ENCODE data around the gene AHDC1.

Gene AHDC1

GRCh38 chr1:27552911-27553420 lies 51.0 kb downstream of the AHDC1 start:
- no peaks in the 10 kb centered on the region for H3K27me3 ChIP-seq (ENCODE audit: control insufficient read depth, low read length)
- H3K27ac ChIP-seq (ENCODE audit: low read depth, low read length): no peak overlapping the region
- no peak overlapping the region for H3K4me2 ChIP-seq (ENCODE audit: low read length)
- H3F3A ChIP-seq (ENCODE audit: control insufficient read depth, insufficient read depth): peaks cover 6% of the 10 kb centered on the region
- H3K36me3 ChIP-seq (ENCODE audit: control insufficient read depth, low read length): no peaks in the 10 kb centered on the region
- no peaks in the 10 kb centered on the region for H3K9me3 ChIP-seq (ENCODE audit: control insufficient read depth, insufficient read depth, low read length)
- H3K9me2 ChIP-seq (replicated peaks; ENCODE audit: control insufficient read depth, low read length): no peaks in the 10 kb centered on the region
- H3K4me1 ChIP-seq (ENCODE audit: control insufficient read depth, low read length): peaks cover 42% of the 10 kb centered on the region
- peaks cover 3% of the 10 kb centered on the region; the same call in 1 of the 2 replicates for H4K20me1 ChIP-seq (ENCODE audit: control insufficient read depth, insufficient read depth, low read depth, low read length)
- no peak overlapping the region for H3K4me3 ChIP-seq (ENCODE audit: low read length)
- H3K79me2 ChIP-seq (ENCODE audit: control insufficient read depth, low read length): no peaks in the 10 kb centered on the region
- peak; percentile 14 for TF ChIP-seq CTCF (IDR thresholded peaks at IDR 0.05; ENCODE audit: low read depth, low read length, poor library complexity, severe bottlenecking)
- TF ChIP-seq EZH2phosphoT487 (IDR thresholded peaks at IDR 0.05; ENCODE audit: borderline replicate concordance, low read length): no peak

GRCh38 chr1:27551953-27552312 lies 52.0 kb downstream of the AHDC1 start:
- TF ChIP-seq CTCF (IDR thresholded peaks at IDR 0.05; ENCODE audit: low read depth, low read length, poor library complexity, severe bottlenecking) (no peak), EZH2phosphoT487 (IDR thresholded peaks at IDR 0.05; ENCODE audit: borderline replicate concordance, low read length) (no peak)
- H3K27me3 ChIP-seq (ENCODE audit: control insufficient read depth, low read length): no peaks in the 10 kb centered on the region
- no peaks in the 10 kb centered on the region for H3K9me2 ChIP-seq (replicated peaks; ENCODE audit: control insufficient read depth, low read length)
- no peaks in the 10 kb centered on the region for H3K79me2 ChIP-seq (ENCODE audit: control insufficient read depth, low read length)
- no peaks in the 10 kb centered on the region for H3K36me3 ChIP-seq (ENCODE audit: control insufficient read depth, low read length)
- H3K4me2 ChIP-seq (ENCODE audit: low read length): no peak overlapping the region
- no peak overlapping the region for H3K27ac ChIP-seq (ENCODE audit: low read depth, low read length)
- H3K9me3 ChIP-seq (ENCODE audit: control insufficient read depth, insufficient read depth, low read length): no peaks in the 10 kb centered on the region
- peaks cover 6% of the 10 kb centered on the region for H3F3A ChIP-seq (ENCODE audit: control insufficient read depth, insufficient read depth)
- no peak overlapping the region for H3K4me3 ChIP-seq (ENCODE audit: low read length)
- H3K4me1 ChIP-seq (ENCODE audit: control insufficient read depth, low read length): peaks cover 32% of the 10 kb centered on the region
- no peaks in the 10 kb centered on the region for H4K20me1 ChIP-seq (ENCODE audit: control insufficient read depth, insufficient read depth, low read depth, low read length)

GRCh38 chr1:27551170-27551952 lies 52.6 kb downstream of the AHDC1 start:
- Histone ChIP-seq H4K20me1 (ENCODE audit: control insufficient read depth, insufficient read depth, low read depth, low read length) (no peaks in the 10 kb centered on the region), H3K9me3 (ENCODE audit: control insufficient read depth, insufficient read depth, low read length) (no peaks in the 10 kb centered on the region), H3F3A (ENCODE audit: control insufficient read depth, insufficient read depth) (peaks cover 5% of the 10 kb centered on the region), H3K79me2 (ENCODE audit: control insufficient read depth, low read length) (no peaks in the 10 kb centered on the region), H3K4me3 (ENCODE audit: low read length) (no peak overlapping the region), H3K36me3 (ENCODE audit: control insufficient read depth, low read length) (no peaks in the 10 kb centered on the region), H3K27me3 (ENCODE audit: control insufficient read depth, low read length) (no peaks in the 10 kb centered on the region), H3K4me1 (ENCODE audit: control insufficient read depth, low read length) (peaks cover 26% of the 10 kb centered on the region), H3K4me2 (ENCODE audit: low read length) (no peak overlapping the region), H3K27ac (ENCODE audit: low read depth, low read length) (no peak overlapping the region), H3K9me2 (replicated peaks; ENCODE audit: control insufficient read depth, low read length) (no peaks in the 10 kb centered on the region)
- no peak for TF ChIP-seq CTCF (IDR thresholded peaks at IDR 0.05; ENCODE audit: low read depth, low read length, poor library complexity, severe bottlenecking)
- TF ChIP-seq EZH2phosphoT487 (IDR thresholded peaks at IDR 0.05; ENCODE audit: borderline replicate concordance, low read length): no peak
